IPS DF 6.9 (cell line): Measurements from ENCODE around the gene EIF4B.

ENCODE experiments used
- DNase-seq: peaks from one replicate; pipeline ENCODE4 v3.0.0-alpha.2; 2013; ENCODE audit warnings: low read depth, low spot score
- H3K27ac ChIP-seq: one replicate; pipeline ENCODE4 v1.5.1; 2013; ENCODE audit warnings: low read length, control low read depth
- H3K27me3 ChIP-seq: 2 replicates; pipeline ENCODE4 v1.6.1; 2013; ENCODE audit warnings: mild to moderate bottlenecking, low read length; ENCODE audit not compliant: control insufficient read depth, insufficient read depth
- H3K36me3 ChIP-seq: 2 replicates; pipeline ENCODE4 v1.6.1; 2013; ENCODE audit warnings: low read length; ENCODE audit not compliant: control insufficient read depth, insufficient read depth
- H3K4me1 ChIP-seq: 2 replicates; pipeline ENCODE4 v1.6.1; 2013; ENCODE audit warnings: low read length; ENCODE audit not compliant: control insufficient read depth, insufficient read depth
- H3K4me3 ChIP-seq: 2 replicates; pipeline ENCODE4 v1.5.1; 2013; ENCODE audit warnings: mild to moderate bottlenecking, low read length
- H3K9me3 ChIP-seq: 2 replicates; pipeline ENCODE4 v1.6.1; 2013; ENCODE audit warnings: low read length, inconsistent platforms; ENCODE audit not compliant: control insufficient read depth, insufficient read depth
- WGBS: extraction: QIAGEN DNeasy Blood & Tissue Kit; methylation state at CpG from one replicate; pipeline ENCODE4 v1.1.7; 2013; ENCODE audit warnings: mixed read lengths, missing lambda C conversion rate; ENCODE audit not compliant: insufficient read length, insufficient coverage; 5-methylcytosine and 5-hydroxymethylcytosine counted together

EIF4B gene

DNA sequence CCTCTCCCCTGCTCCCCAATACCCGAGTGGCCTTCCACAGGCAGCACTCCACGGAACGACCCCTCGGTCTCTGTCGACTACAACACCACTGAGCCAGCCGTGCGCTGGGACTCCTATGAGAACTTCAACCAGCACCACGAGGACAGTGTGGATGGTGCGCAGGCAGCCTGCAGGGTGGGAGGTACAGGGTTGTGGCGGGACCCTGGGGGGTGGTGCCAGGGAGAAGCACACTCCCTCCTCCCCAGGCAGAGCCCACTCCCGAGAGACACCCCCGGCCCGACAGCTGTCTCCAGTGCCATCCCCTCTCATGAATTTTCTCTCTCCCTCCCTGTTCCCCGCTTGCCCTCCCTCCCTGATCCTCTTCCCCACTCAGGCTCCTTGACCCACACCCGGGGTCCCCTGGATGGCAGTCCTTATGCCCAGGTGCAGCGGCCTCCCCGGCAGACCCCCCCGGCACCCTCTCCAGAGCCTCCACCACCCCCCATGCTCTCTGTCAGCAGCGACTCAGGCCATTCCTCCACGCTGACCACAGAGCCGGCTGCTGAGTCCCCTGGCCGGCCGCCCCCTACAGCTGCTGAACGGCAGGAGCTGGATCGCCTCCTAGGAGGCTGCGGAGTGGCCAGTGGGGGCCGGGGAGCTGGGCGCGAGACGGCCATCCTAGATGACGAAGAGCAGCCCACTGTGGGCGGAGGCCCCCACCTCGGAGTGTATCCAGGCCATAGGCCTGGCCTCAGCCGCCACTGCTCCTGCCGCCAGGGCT, 52.6 kb downstream of the EIF4B start:
- no peak overlapping the region for H3K27ac ChIP-seq
- no peaks in the 10 kb centered on the region for H3K27me3 ChIP-seq
- H3K9me3 ChIP-seq: no peaks in the 10 kb centered on the region
- no peak for DNase-seq
- 0 out of 2 replicates have a peak, but pooled peaks cover 2% of the 10 kb centered on the region for H3K4me1 ChIP-seq
- no peak overlapping the region for H3K4me3 ChIP-seq
- WGBS: no CpG with 5 or more reads among the region's 35 CpGs
- H3K36me3 ChIP-seq: no peaks in the 10 kb centered on the region; the same call in 1 of the 2 replicates

DNA sequence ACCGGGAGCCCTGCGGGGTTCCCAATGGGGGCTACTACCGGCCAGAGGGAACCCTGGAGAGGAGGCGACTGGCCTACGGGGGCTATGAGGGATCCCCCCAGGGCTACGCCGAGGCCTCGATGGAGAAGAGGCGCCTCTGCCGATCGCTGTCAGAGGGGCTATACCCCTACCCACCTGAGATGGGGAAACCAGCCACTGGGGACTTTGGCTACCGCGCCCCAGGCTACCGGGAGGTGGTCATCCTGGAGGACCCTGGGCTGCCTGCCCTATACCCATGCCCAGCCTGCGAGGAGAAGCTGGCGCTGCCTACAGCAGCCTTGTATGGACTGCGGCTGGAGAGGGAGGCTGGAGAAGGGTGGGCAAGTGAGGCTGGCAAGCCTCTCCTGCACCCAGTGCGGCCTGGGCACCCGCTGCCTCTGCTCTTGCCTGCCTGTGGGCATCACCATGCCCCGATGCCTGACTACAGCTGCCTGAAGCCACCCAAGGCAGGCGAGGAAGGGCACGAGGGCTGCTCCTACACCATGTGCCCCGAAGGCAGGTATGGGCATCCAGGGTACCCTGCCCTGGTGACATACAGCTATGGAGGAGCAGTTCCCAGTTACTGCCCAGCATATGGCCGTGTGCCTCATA, 53.3 kb downstream of the EIF4B start:
- no CpG with 5 or more reads among the region's 24 CpGs for WGBS

DNA sequence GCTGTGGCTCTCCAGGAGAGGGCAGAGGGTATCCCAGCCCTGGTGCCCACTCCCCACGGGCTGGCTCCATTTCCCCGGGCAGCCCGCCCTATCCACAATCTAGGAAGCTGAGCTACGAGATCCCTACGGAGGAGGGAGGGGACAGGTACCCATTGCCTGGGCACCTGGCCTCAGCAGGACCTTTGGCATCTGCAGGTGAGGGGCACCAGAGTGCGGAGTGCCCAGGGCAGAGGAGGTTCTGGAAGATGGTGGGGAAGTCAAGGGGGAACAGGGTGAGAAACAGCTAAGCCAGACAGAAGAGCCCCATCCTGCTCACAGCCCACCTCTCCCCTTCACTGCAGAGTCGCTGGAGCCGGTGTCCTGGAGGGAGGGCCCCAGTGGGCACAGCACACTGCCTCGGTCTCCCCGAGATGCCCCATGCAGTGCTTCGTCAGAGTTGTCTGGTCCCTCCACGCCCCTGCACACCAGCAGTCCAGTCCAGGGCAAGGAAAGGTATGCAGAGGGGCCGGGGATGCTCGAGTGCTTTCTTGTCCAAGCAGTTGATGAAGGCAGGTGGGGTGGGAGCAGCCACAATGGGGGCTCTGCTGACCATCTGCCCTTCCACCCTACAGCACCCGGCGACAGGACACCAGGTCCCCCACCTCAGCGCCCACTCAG, 53.9 kb downstream of the EIF4B start:
- Histone ChIP-seq H3K27me3 (no peaks in the 10 kb centered on the region), H3K4me1 (0 out of 2 replicates have a peak, but pooled peaks cover 2% of the 10 kb centered on the region), H3K36me3 (no peaks in the 10 kb centered on the region; the same call in 1 of the 2 replicates), H3K9me3 (no peaks in the 10 kb centered on the region), H3K4me3 (no peak overlapping the region), H3K27ac (no peak overlapping the region)
- DNase-seq: no peak
- no CpG with 5 or more reads among the region's 17 CpGs for WGBS

More for the DNA sequence above, 53.3 kb downstream of the EIF4B start:
- Histone ChIP-seq H3K27me3 (no peaks in the 10 kb centered on the region), H3K4me1 (0 out of 2 replicates have a peak, but pooled peaks cover 2% of the 10 kb centered on the region), H3K4me3 (no peak overlapping the region), H3K36me3 (no peaks in the 10 kb centered on the region; the same call in 1 of the 2 replicates), H3K27ac (no peak overlapping the region), H3K9me3 (no peaks in the 10 kb centered on the region)
- DNase-seq: no peak

DNA sequence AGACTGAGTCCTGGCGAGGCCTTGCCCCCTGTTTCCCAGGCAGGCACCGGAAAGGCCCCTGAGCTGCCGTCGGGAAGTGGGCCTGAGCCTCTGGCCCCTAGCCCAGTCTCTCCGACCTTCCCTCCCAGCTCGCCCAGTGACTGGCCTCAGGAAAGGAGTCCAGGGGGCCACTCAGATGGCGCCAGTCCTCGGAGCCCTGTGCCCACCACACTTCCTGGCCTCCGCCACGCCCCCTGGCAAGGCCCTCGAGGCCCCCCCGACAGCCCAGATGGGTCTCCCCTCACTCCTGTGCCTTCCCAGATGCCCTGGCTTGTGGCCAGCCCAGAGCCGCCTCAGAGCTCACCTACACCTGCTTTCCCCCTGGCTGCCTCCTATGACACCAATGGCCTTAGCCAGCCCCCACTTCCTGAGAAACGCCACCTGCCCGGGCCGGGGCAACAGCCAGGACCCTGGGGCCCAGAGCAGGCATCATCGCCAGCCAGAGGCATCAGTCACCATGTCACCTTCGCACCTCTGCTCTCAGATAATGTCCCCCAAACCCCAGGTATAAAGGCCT, 54.5 kb downstream of the EIF4B start:
- Histone ChIP-seq H3K4me3 (no peak overlapping the region), H3K36me3 (no peaks in the 10 kb centered on the region; the same call in 1 of the 2 replicates), H3K27me3 (no peaks in the 10 kb centered on the region), H3K27ac (no peak overlapping the region), H3K4me1 (0 out of 2 replicates have a peak, but pooled peaks cover 2% of the 10 kb centered on the region), H3K9me3 (no peaks in the 10 kb centered on the region)
- no CpG with 5 or more reads among the region's 18 CpGs for WGBS
- DNase-seq: no peak

DNA sequence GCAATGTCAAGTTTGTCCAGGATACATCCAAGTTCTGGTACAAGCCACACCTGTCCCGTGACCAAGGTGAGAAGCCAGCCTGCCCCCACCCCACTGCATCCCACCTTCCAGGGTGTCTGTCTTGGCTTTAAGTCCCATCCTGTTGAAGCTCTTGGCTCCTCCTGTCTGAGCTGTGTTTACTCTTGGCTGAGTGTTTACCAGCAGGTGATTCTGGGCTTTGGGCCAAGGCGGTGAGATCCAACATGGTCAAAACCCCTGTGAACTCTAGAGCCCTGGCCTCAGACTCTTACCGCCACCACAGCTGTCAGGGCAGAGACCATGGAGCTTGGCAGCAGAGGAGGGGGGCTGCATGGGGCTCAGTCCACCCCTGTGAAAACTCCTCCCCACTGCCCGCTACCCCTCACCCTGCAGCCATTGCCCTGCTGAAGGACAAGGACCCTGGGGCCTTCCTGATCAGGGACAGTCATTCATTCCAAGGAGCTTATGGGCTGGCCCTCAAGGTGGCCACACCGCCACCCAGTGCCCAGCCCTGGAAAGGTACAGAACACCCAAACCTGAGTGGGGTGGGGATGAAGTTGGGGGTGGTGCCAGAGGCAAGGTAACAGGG, 55.3 kb downstream of the EIF4B start:
- WGBS: no CpG with 5 or more reads among the region's 5 CpGs
- Histone ChIP-seq H3K27ac (no peak overlapping the region), H3K9me3 (no peaks in the 10 kb centered on the region), H3K4me3 (no peak overlapping the region), H3K36me3 (no peaks in the 10 kb centered on the region; the same call in 1 of the 2 replicates), H3K27me3 (no peaks in the 10 kb centered on the region), H3K4me1 (0 out of 2 replicates have a peak, but pooled peaks cover 2% of the 10 kb centered on the region)
- no peak for DNase-seq

- no peak for DNase-seq
- no CpG with 5 or more reads among the region's 20 CpGs for WGBS
- Histone ChIP-seq H3K4me1 (0 out of 2 replicates have a peak, but pooled peaks cover 2% of the 10 kb centered on the region), H3K27ac (no peak overlapping the region), H3K9me3 (no peaks in the 10 kb centered on the region), H3K4me3 (no peak overlapping the region), H3K27me3 (no peaks in the 10 kb centered on the region), H3K36me3 (no peaks in the 10 kb centered on the region; the same call in 1 of the 2 replicates)
Observed at GRCh38 chr12:53062011-53062961, 56.0 kb downstream of the EIF4B start.

GRCh38 chr12:53062977-53063707, 56.9 kb downstream of the EIF4B start:
- H3K4me1 ChIP-seq: 0 out of 2 replicates have a peak, but pooled peaks cover 2% of the 10 kb centered on the region
- no peaks in the 10 kb centered on the region for H3K9me3 ChIP-seq
- no peaks in the 10 kb centered on the region for H3K27me3 ChIP-seq
- H3K27ac ChIP-seq: no peak overlapping the region
- WGBS: no CpG with 5 or more reads among the region's 14 CpGs
- no peak for DNase-seq
- H3K36me3 ChIP-seq: no peaks in the 10 kb centered on the region; the same call in 1 of the 2 replicates
- no peak overlapping the region for H3K4me3 ChIP-seq

DNA sequence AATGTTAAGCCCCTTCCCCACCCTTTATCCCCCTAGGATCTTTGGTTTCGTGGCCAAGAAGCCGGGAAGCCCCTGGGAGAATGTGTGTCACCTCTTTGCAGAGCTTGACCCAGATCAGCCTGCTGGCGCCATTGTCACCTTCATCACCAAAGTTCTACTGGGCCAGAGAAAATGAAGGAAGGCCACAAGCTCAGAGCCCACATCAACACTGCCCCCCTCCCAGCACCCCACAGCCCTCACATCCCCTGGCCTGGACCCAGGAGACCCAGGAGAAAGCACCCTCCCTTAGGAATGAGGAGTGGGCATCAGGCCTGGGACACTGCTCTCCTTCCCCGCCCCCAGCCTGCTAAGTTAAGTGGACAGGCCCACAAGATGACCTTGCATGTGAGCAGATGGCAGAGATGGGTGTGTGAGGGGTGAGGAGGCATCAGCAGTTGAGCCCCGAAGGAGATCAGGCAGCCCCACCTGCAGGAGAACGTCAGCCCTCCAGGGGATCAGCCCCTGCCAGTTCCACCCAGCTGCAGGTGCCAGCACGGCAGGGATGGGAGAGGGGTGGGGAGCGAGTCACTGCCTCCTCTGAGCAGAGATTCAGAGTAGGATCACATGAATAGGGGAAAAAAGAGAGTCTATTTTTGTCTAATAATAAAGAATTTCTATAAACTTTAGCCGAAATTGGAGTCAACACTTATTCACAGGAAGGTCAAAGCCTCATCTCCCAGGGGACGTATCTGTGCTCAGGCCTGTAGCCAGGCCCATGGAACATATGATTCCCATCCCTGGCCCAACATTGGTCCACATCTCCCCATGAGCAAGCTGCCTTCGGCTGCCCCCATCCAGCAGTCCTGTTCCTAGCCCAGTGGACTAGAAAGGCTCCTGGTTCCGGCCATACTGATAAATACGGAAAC, 57.7 kb downstream of the EIF4B start:
- DNase-seq: no peak
- no peak overlapping the region for H3K4me3 ChIP-seq
- WGBS: no CpG with 5 or more reads among the region's 13 CpGs
- H3K27me3 ChIP-seq: no peaks in the 10 kb centered on the region
- H3K27ac ChIP-seq: no peak overlapping the region
- H3K9me3 ChIP-seq: no peaks in the 10 kb centered on the region
- no peaks in the 10 kb centered on the region; the same call in 1 of the 2 replicates for H3K36me3 ChIP-seq
- H3K4me1 ChIP-seq: peaks cover 2% of the 10 kb centered on the region; the same call in 1 of the 2 replicates
